Left lung (tissue), 14 donors: ENCODE data around the gene RHOXF1. TPM values are rescaled to one million over a fixed set of nuclear protein-coding genes. Genes with fewer than 3 reads are reported as not detected.
"Not testable (repeated sequence)": the region's sequence is repeated elsewhere in the genome, so short reads cannot be mapped to it uniquely, and the experiment has no call there.

ENCODE experiments used
- ATAC-seq: fragments of 200-7000 bp; cut with Tn5 transposase; one replicate; pipeline ENCODE4 v1.9.1; 2020; ENCODE audit warnings: moderate library complexity
- DNase-seq, 4 donors: peaks; one replicate each; pipeline ENCODE4 v3.0.0-alpha.2; 2013 to 2020
- H3K27ac ChIP-seq, 2 donors: fragments of 200-600 bp; sonication (generic) in 1 of 2; one replicate each; pipeline versions ENCODE4 v1.5.0 to v1.8.0; 2020 to 2021
- H3K27me3 ChIP-seq, 2 donors: fragments of 200-600 bp; sonication (generic) in 1 of 2; one replicate each; pipeline versions ENCODE4 v1.5.0 to v1.8.0; 2020 to 2021
- H3K36me3 ChIP-seq, 2 donors: fragments of 200-600 bp; sonication (generic) in 1 of 2; one replicate each; pipeline versions ENCODE4 v1.5.0 to v1.8.0; 2020 to 2021
- H3K4me1 ChIP-seq, 2 donors: fragments of 200-600 bp; one replicate each; pipeline ENCODE4 v1.8.0; 2021
- H3K4me3 ChIP-seq, 2 donors: fragments of 200-600 bp; sonication (generic) in 1 of 2; one replicate each; pipeline versions ENCODE4 v1.5.0 to v1.8.0; 2020 to 2021; ENCODE audit warnings: mild to moderate bottlenecking in 1 of 2
- H3K9me3 ChIP-seq, 2 donors: fragments of 200-600 bp; sonication (generic) in 1 of 2; one replicate each; pipeline versions ENCODE4 v1.5.0 to v1.8.0; 2020 to 2021
- CTCF ChIP-seq, 2 donors: fragments of 200-600 bp; sonication (generic) in 1 of 2; IDR thresholded peaks; one replicate each; pipeline versions ENCODE4 v1.5.0 to v1.8.0; 2021; ENCODE audit warnings: antibody characterized with exemption in 2 of 2
- intact Hi-C, 2 donors: fragments of 100-400 bp; cut with DNase I; formaldehyde crosslinking; loops; one replicate each; pipeline versions ENCODE4 v1.11.2 to v1.14.2; 2022
- long read RNA-seq, 12 donors: library from polyadenylated mRNA in 2 of 12; unstranded in 2 of 12; transcript quantifications; one replicate each; pipeline ENCODE4 v2.0.0 and lab custom pipeline, GENCODE V29; 2019 to 2026
- polyA plus RNA-seq, 6 donors: library from polyadenylated mRNA; unstranded; fragments of 120-200 nt; gene quantifications; one replicate each; pipeline ENCODE4 v1.2.1, GENCODE V29; 2013; ENCODE audit not compliant: insufficient read length in 6 of 6
- total RNA-seq, 2 donors: library from RNA; stranded (reverse); fragmentation: NEBNext Ultra II Directional; extraction: Animal tissue kit (Norgen Biotek cat#: 25700); gene quantifications; one replicate each; pipeline ENCODE4 v1.2.1, GENCODE V29; 2021
- donor health status: DM: no; HTN: yes; CAD: no.
- donor health status: DM: no; HTN: no; CAD: no.

Gene RHOXF1, protein sequence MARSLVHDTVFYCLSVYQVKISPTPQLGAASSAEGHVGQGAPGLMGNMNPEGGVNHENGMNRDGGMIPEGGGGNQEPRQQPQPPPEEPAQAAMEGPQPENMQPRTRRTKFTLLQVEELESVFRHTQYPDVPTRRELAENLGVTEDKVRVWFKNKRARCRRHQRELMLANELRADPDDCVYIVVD
- total RNA-seq (not detected), polyA plus RNA-seq (1 to 10 TPM in 3 of 6 donors, under 1 TPM in 3; 0.39 to 1.2 (median 0.95) TPM)
- long read RNA-seq, donor 1 = 0 reads
- long read RNA-seq, donor 2 = 0 reads
- long read RNA-seq, donor 3 = 0 reads
- long read RNA-seq, donor 4 = 0 reads
- long read RNA-seq, donor 5 = 0 reads
- long read RNA-seq, donor 6 = 0 reads
- long read RNA-seq, donor 7 = 0 reads
- long read RNA-seq, donor 8 = 0 reads
- long read RNA-seq, donor 9 = 0 reads
- long read RNA-seq, donor 10 = 0 reads
- long read RNA-seq, donor 11 = 0 reads
- long read RNA-seq, donor 12 = 0 reads

DNA sequence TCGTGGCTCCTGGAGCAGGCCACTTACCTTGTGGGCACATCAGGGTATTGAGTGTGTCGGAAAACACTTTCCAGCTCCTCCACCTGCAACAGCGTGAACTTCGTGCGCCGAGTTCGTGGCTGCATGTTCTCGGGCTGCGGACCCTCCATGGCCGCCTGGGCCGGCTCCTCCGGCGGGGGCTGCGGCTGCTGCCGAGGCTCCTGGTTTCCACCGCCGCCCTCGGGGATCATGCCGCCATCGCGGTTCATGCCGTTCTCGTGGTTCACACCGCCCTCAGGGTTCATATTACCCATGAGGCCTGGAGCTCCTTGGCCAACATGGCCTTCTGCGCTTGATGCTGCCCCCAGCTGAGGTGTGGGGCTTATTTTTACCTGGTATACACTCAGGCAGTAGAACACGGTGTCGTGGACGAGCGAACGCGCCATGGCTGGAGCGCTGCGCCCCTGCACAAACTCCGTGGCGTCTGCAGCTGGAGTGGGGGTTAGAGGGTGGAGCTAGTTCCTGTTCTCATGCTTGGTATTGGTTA, at the start of gene RHOXF1:
Gene RHOXF1, minus strand, starts transcription at position 476 of the 526 bp plus-strand sequence. Its CDS starts 51 bp downstream, at position 425.
- no peaks in the 10 kb centered on the region for H3K9me3 ChIP-seq
- no peak within 1 kb of the TSS for H3K27ac ChIP-seq
- intact Hi-C loops = no loop called here
- H3K27me3 ChIP-seq = no peaks in the 10 kb centered on the region
- no peaks in the 10 kb centered on the region for H3K36me3 ChIP-seq
- peak in 1 of 4 donors; percentile 50 for DNase-seq
- H3K4me3 ChIP-seq = no peak within 1 kb of the TSS
- TF ChIP-seq CTCF (IDR thresholded peaks at IDR 0.05) = no peak
- ATAC-seq = no peak
- no peaks in the 10 kb centered on the region for H3K4me1 ChIP-seq

- intact Hi-C loops, DNase-seq, H3K27ac ChIP-seq, H3K27me3 ChIP-seq, ATAC-seq, H3K36me3 ChIP-seq, H3K4me1 ChIP-seq, H3K9me3 ChIP-seq, H3K4me3 ChIP-seq: not testable (repeated sequence)
Observed at GRCh38 chrX:120159086-120159485, 43.4 kb upstream of the RHOXF1 start.

DNA sequence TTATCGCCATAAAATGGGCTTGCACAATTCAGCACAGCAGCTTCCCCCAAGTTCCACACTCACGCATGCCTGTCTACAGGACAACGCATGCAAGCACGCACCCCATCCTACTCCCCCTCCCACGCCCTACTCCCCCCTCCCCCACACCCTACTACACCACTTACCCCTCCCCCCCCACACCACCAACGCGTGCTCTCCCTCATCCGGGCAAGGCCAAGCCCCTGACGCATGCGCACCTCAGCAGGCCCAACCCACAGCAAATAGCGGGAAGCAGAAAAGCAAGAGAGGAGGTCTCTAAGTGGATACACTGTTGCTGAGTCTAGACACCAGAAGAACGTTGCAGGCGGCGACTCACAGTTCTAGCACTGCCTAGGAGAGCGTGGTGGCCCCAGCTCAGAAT, 42.6 kb upstream of the RHOXF1 start, which contains the start of gene RHOXF2:
Gene RHOXF2, plus strand, starts transcription at position 301 of the 400 bp plus-strand sequence. CDS start 138 bp downstream, outside the sequence.
- intact Hi-C loops, DNase-seq, H3K4me1 ChIP-seq, ATAC-seq, H3K9me3 ChIP-seq, H3K27me3 ChIP-seq, H3K4me3 ChIP-seq, H3K36me3 ChIP-seq, H3K27ac ChIP-seq: not testable (repeated sequence)

- H3K27ac ChIP-seq, H3K9me3 ChIP-seq, H3K36me3 ChIP-seq, H3K4me3 ChIP-seq, H3K27me3 ChIP-seq, intact Hi-C loops, DNase-seq, H3K4me1 ChIP-seq: not testable (repeated sequence)
- ATAC-seq = peak; percentile 72
Observed at GRCh38 chrX:120150109-120150744, 34.5 kb upstream of the RHOXF1 start.

GRCh38 chrX:120147537-120147936, 31.8 kb upstream of the RHOXF1 start:
- H3K27me3 ChIP-seq = no peaks in the 10 kb centered on the region
- no peaks in the 10 kb centered on the region for H3K9me3 ChIP-seq
- no peak for TF ChIP-seq CTCF (IDR thresholded peaks at IDR 0.05)
- H3K36me3 ChIP-seq = no peaks in the 10 kb centered on the region
- no peak overlapping the region for H3K4me3 ChIP-seq
- DNase-seq (no peak), ATAC-seq (no peak)
- no peaks in the 10 kb centered on the region for H3K4me1 ChIP-seq
- intact Hi-C loops = no loop called here
- no peak overlapping the region for H3K27ac ChIP-seq

- H3K9me3 ChIP-seq, H3K4me1 ChIP-seq, ATAC-seq, H3K4me3 ChIP-seq, intact Hi-C loops, DNase-seq, H3K36me3 ChIP-seq, H3K27ac ChIP-seq, H3K27me3 ChIP-seq: not testable (repeated sequence)
Observed at GRCh38 chrX:120146323-120146722, 30.6 kb upstream of the RHOXF1 start.

GRCh38 chrX:120145295-120145925, 29.7 kb upstream of the RHOXF1 start:
- Histone ChIP-seq H3K36me3 (no peaks in the 10 kb centered on the region), H3K4me3 (no peak overlapping the region), H3K9me3 (no peaks in the 10 kb centered on the region), H3K27me3 (no peaks in the 10 kb centered on the region), H3K4me1 (no peaks in the 10 kb centered on the region), H3K27ac (no peak overlapping the region)
- intact Hi-C loops = no loop called here
- TF ChIP-seq CTCF (IDR thresholded peaks at IDR 0.05) = no peak
- ATAC-seq = no peak
- no peak for DNase-seq
